ENCODE measurements around the gene C11orf68. TPM values are rescaled to one million over a fixed set of nuclear protein-coding genes. Genes with fewer than 3 reads are reported as not detected.

Gene C11orf68
- total and polyA plus RNA-seq, 9 of the 15 experiments (the other 6 are each of a cell fraction or from before 2014, with no cell fraction given) = 3.6 to 35.9 (median 12.8) TPM

- WGBS (ENCODE audit: insufficient coverage, low coverage, missing lambda C conversion rate) = 32% methylated on average over 9 of the region's 9 CpGs
- DNase-seq (ENCODE audit: extremely low read depth in 1 of 4, low spot score in 3 of 4) = peak; percentile 61 to 67 (median 62)
- H3K79me2 ChIP-seq (ENCODE audit: control insufficient read depth, insufficient read depth, low read length) = no peaks in the 10 kb centered on the region
- H3K9ac ChIP-seq (ENCODE audit: insufficient read depth in 1 of 2, low read depth in 2 of 2, low read length in 2 of 2) = no peak overlapping the region
- H3K4me3 ChIP-seq = no peak overlapping the region
- CTCF ChIA-PET (ENCODE audit: low intra/inter-chr PET ratio) = no interaction called here
- intact Hi-C loops (cut with micrococcal nuclease) = no loop called here
- POLR2A ChIA-PET = interaction anchor here (2.4 kb wide), 1 partner anchor 28 kb away, joined by 5 read pairs; no protein-coding TSS in a partner anchor
- no peak overlapping the region for H3K27ac ChIP-seq (ENCODE audit: extremely low read depth, low read depth, low read length)
- H3K36me3 ChIP-seq (ENCODE audit: control insufficient read depth, insufficient read depth, low read length) = no peaks in the 10 kb centered on the region
- peak overlapping the region; percentile 70 for H2AFZ ChIP-seq (ENCODE audit: low read depth, low read length)
- no peaks in the 10 kb centered on the region for H3K9me3 ChIP-seq (replicated peaks; ENCODE audit: control insufficient read depth, insufficient read depth, low read depth, low read length)
- peak; percentile 79 for ATAC-seq
- no peak overlapping the region; the same call in 1 of the 2 replicates for H3K4me2 ChIP-seq (ENCODE audit: insufficient read depth, low read length)
- peaks cover 25 to 48% of the 10 kb centered on the region in 2 experiments; a peak in 4 of 5 replicates for H3K4me1 ChIP-seq (replicated peaks in 1 of 2; ENCODE audit: control insufficient read depth in 2 of 2, insufficient read depth in 2 of 2, low read length in 2 of 2)
- no peak for FAIRE-seq
- H3K27me3 ChIP-seq (ENCODE audit: control insufficient read depth in 2 of 2, insufficient read depth in 2 of 2, low read length in 2 of 2) = no peaks in the 10 kb centered on the region
- H3K9me1 ChIP-seq (ENCODE audit: control insufficient read depth, insufficient read depth, low read length) = no peaks in the 10 kb centered on the region
- in situ Hi-C loops (cut with MboI) = no loop called here
- no peaks in the 10 kb centered on the region for H4K20me1 ChIP-seq (replicated peaks; ENCODE audit: control insufficient read depth, insufficient read depth, low read length)
- BruUV-seq (replicated peaks) = no TSS peak
- TF ChIP-seq TOE1 (IDR thresholded peaks at IDR 0.05; ENCODE audit: borderline replicate concordance) (0 out of 2 replicates have a peak, but pooled peaks have one; percentile 30), TOE1 (CRISPR knock-in tag; IDR thresholded peaks at IDR 0.05; ENCODE audit: borderline replicate concordance, low read depth) (no peak), ZNF740 (CRISPR knock-in tag; IDR thresholded peaks at IDR 0.05) (no peak), ZNF740 (tag; IDR thresholded peaks at IDR 0.05) (0 out of 4 replicates have a peak, but pooled peaks of 1 of the 2 experiments have one; percentile 35), CBFA2T2 (conservative IDR thresholded peaks at IDR 0.05) (peak; percentile 55), ZNF57 (CRISPR knock-in tag; IDR thresholded peaks at IDR 0.05) (no peak), RAD51 (IDR thresholded peaks at IDR 0.05; ENCODE audit: borderline replicate concordance, low read depth) (peak; percentile 89), BHLHE40 (IDR thresholded peaks at IDR 0.05; ENCODE audit: low read length) (peak; percentile 31; the same call in 1 of the 2 replicates), TEAD2 (tag; IDR thresholded peaks at IDR 0.05) (no peak), ZBTB33 (CRISPR knock-in tag; IDR thresholded peaks at IDR 0.05) (0 out of 2 replicates have a peak, but pooled peaks have one; percentile 38), CTCF (IDR thresholded peaks at IDR 0.05 in 2 of 3, conservative IDR thresholded peaks at IDR 0.05 in 1 of 3; ENCODE audit: insufficient read depth in 2 of 3, low read depth in 1 of 3, low read length in 3 of 3) (peak; percentile 26 to 49 (median 42); a peak in 4 of 6 replicates), ATF7 (IDR thresholded peaks at IDR 0.05) (peak; percentile 36; the same call in 1 of the 2 replicates), ATF6 (CRISPR knock-in tag; IDR thresholded peaks at IDR 0.05) (no peak), USF2 (CRISPR knock-in tag; IDR thresholded peaks at IDR 0.05) (peak; percentile 93), SMARCA4 (IDR thresholded peaks at IDR 0.05) (no peak)
Measured at GRCh38 chr11:65932558-65932919, 13.7 kb upstream of the C11orf68 start.
